ENCODE measurements around the gene KLF13. TPM values are rescaled to one million over a fixed set of nuclear protein-coding genes. Genes with fewer than 3 reads are reported as not detected.

KLF13 gene
- total RNA-seq, 1 donor from 2014 or later = 141 TPM

DNA sequence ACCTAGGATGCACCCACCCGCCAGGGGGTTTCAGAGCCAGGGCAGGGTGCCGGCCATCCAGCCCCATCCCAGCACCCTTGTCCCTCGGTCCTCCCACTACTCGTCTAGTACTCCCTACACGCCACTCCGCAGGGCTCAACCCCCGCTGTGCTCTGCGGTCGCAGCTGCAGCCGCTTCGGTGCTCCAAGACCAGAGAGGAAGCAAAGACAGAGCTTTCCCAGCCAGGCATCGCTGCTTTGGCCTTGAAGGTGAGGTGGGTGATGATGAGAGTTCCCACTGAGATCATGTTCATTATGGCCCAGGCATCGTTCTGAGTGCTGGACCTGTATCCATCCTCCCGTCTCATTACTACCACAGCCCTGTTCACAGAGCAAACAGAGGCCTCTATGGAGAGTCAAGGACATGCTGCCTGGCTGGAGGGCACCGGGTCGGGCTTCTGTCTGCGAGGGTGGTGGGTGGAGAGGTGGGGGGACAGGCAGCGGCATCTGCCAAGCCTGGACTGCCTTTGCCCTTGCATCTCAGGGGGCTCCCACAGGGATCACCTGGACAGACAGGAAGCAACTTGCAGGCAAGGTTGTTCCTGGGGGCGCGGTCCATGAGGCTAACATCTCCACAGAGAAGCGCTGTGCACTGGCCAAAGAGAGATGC is 66.9 kb downstream of the KLF13 start:
- Mint-ChIP-seq H3K27ac (ENCODE audit: unreplicated experiment) (no peak overlapping the region), H3K4me1 (ENCODE audit: low read depth, unreplicated experiment) (peaks cover 12% of the 10 kb centered on the region), H3K36me3 (ENCODE audit: unreplicated experiment) (peaks cover 8% of the 10 kb centered on the region), H3K27me3 (ENCODE audit: unreplicated experiment) (peaks cover 3% of the 10 kb centered on the region), H3K9me3 (ENCODE audit: unreplicated experiment) (peaks cover 10% of the 10 kb centered on the region), H3K4me3 (ENCODE audit: unreplicated experiment) (peak overlapping the region; percentile 52)
- TF ChIP-seq, protein P1, sequence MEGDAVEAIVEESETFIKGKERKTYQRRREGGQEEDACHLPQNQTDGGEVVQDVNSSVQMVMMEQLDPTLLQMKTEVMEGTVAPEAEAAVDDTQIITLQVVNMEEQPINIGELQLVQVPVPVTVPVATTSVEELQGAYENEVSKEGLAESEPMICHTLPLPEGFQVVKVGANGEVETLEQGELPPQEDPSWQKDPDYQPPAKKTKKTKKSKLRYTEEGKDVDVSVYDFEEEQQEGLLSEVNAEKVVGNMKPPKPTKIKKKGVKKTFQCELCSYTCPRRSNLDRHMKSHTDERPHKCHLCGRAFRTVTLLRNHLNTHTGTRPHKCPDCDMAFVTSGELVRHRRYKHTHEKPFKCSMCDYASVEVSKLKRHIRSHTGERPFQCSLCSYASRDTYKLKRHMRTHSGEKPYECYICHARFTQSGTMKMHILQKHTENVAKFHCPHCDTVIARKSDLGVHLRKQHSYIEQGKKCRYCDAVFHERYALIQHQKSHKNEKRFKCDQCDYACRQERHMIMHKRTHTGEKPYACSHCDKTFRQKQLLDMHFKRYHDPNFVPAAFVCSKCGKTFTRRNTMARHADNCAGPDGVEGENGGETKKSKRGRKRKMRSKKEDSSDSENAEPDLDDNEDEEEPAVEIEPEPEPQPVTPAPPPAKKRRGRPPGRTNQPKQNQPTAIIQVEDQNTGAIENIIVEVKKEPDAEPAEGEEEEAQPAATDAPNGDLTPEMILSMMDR (IDR thresholded peaks at IDR 0.05; ENCODE audit: partially characterized antibody, unreplicated experiment) = no peak
- DNase-seq = no peak

DNA sequence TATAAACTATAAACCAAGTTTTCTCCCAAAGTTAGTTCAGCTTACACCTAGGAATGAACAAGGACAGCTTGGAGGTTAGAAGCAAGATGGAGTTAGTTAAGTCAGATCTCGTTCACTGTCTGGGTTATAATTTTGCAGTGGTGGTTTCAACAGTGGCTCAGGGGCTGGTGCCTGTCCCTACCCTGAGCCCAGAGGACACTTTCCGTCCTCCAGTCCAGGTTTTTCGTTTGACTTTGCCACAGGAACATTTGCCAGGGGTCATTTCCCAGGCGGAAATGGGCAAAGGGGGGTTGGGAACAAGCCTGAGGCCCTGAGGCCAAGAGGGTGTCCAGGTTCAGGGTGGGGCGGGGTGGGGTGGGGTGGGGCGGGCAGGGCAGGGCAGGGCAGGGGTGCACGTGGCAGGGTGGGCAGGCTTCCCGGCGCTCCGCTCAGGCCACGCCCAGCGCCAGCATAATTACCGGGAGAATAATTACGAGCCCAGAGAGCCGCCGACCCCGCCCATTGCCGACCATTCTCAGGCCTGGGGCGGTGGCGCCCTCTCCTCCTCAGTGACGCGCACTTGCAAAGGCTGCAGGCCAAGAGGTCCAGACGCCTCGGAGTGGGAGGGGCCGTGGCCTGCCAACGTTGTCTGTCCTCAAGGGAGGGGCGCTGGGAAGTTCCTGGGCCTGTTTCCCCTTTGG is 70.4 kb downstream of the KLF13 start:
- Mint-ChIP-seq H3K36me3 (ENCODE audit: unreplicated experiment) (no peaks in the 10 kb centered on the region), H3K27me3 (ENCODE audit: unreplicated experiment) (peaks cover 4% of the 10 kb centered on the region), H3K9me3 (ENCODE audit: unreplicated experiment) (peaks cover 11% of the 10 kb centered on the region), H3K4me1 (ENCODE audit: low read depth, unreplicated experiment) (peaks cover 30% of the 10 kb centered on the region), H3K4me3 (ENCODE audit: unreplicated experiment) (peak overlapping the region; percentile 15), H3K27ac (ENCODE audit: unreplicated experiment) (peak overlapping the region; percentile 70)
- DNase-seq = peak; percentile 92
- TF ChIP-seq, protein P1 (IDR thresholded peaks at IDR 0.05; ENCODE audit: partially characterized antibody, unreplicated experiment) = no peak

DNA sequence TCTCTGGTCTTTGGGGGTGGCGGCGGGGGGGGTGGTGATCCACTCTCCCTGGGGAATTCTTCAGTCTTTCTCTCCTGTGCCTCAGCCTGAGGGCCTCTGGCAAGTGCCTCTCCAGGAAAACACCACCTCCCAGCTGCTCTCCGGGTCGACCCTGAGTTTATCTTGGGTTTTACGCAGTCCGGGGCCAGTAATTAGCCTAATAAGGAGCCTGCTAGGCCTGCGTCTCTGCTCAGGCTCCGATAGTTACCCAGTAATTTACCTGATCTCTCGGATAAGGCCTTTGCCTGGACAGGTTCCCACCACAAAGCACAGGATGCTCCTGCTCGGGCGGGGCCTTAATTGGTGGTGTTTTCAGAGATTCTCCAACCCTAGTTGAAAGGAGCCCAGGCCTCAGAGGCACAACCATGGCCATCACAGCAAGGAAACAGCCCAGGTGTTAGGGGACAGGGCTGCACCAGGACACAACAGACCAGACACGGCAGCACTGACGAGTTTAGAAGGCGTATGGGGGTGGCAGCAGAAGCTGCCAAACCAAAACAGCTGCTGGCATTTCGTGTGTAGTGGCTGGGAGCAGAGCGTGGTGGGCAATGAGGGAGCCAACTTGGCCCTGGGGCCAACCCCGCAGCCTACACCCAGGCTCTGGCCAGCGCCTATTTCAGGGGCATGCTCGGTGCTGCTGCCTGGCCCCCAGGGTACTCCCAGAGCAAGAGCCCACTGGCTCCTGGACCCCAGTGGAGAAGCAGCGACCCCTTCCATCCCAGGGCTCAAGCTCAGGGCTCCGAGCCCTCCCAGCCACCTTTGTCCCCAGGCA is 71.4 kb downstream of the KLF13 start:
- no peak for DNase-seq
- Mint-ChIP-seq H3K4me1 (ENCODE audit: low read depth, unreplicated experiment) (peaks cover 36% of the 10 kb centered on the region), H3K4me3 (ENCODE audit: unreplicated experiment) (peak overlapping the region; percentile 57), H3K27ac (ENCODE audit: unreplicated experiment) (peak overlapping the region; percentile 90), H3K27me3 (ENCODE audit: unreplicated experiment) (peaks cover 4% of the 10 kb centered on the region), H3K36me3 (ENCODE audit: unreplicated experiment) (peaks cover 2% of the 10 kb centered on the region), H3K9me3 (ENCODE audit: unreplicated experiment) (peaks cover 15% of the 10 kb centered on the region)
- TF ChIP-seq, protein P1 (IDR thresholded peaks at IDR 0.05; ENCODE audit: partially characterized antibody, unreplicated experiment) = no peak

GRCh38 chr15:31398677-31399301 is 72.2 kb downstream of the KLF13 start:
- Mint-ChIP-seq H3K4me1 (ENCODE audit: low read depth, unreplicated experiment) (peaks cover 36% of the 10 kb centered on the region), H3K27ac (ENCODE audit: unreplicated experiment) (no peak overlapping the region), H3K27me3 (ENCODE audit: unreplicated experiment) (peaks cover 4% of the 10 kb centered on the region), H3K9me3 (ENCODE audit: unreplicated experiment) (peaks cover 17% of the 10 kb centered on the region), H3K36me3 (ENCODE audit: unreplicated experiment) (peaks cover 4% of the 10 kb centered on the region), H3K4me3 (ENCODE audit: unreplicated experiment) (no peak overlapping the region)
- DNase-seq = no peak
- TF ChIP-seq, protein P1 (IDR thresholded peaks at IDR 0.05; ENCODE audit: partially characterized antibody, unreplicated experiment) = no peak
